Mesenchymal stem cell (in vitro differentiated cells and primary cell): ENCODE measurements around the gene FOXC2.

Source experiments
- DNase-seq: peaks from one replicate; pipeline ENCODE4 v3.0.0-alpha.2; 2013
- H2AFZ ChIP-seq: one replicate; pipeline ENCODE4 v1.6.1; 2013; ENCODE audit warnings: low read depth, mild to moderate bottlenecking, control low read depth, inconsistent platforms, low read length, moderate library complexity
- H2AK5ac ChIP-seq: 2 replicates; pipeline ENCODE4 v1.6.1; 2013; ENCODE audit warnings: low read length, moderate library complexity, mild to moderate bottlenecking, inconsistent platforms; ENCODE audit not compliant: severe bottlenecking
- H2BK120ac ChIP-seq: one replicate; pipeline ENCODE4 v1.6.1; 2013; ENCODE audit warnings: low read depth, mild to moderate bottlenecking, inconsistent platforms, low read length, moderate library complexity
- H2BK12ac ChIP-seq, 2 experiments: one replicate each; pipeline ENCODE4 v1.6.1; 2013; ENCODE audit warnings: inconsistent platforms in 2 of 2, low read length in 2 of 2, mild to moderate bottlenecking in 2 of 2, moderate library complexity in 2 of 2, control low read depth in 1 of 2
- H2BK15ac ChIP-seq: one replicate; pipeline ENCODE4 v1.6.1; 2013; ENCODE audit warnings: mild to moderate bottlenecking, low read depth, inconsistent platforms; ENCODE audit not compliant: poor library complexity, severe bottlenecking
- H2BK5ac ChIP-seq: 2 replicates; pipeline ENCODE4 v1.6.1; 2013; ENCODE audit warnings: low read depth, mild to moderate bottlenecking, low read length, control low read depth, inconsistent platforms; ENCODE audit not compliant: poor library complexity, severe bottlenecking
- H3K14ac ChIP-seq, 2 experiments: one replicate each; pipeline ENCODE4 v1.6.1; 2013; ENCODE audit warnings: inconsistent platforms in 2 of 2, low read length in 2 of 2, control low read depth in 1 of 2, mild to moderate bottlenecking in 1 of 2, moderate library complexity in 1 of 2
- H3K18ac ChIP-seq, 2 experiments: one replicate each; pipeline ENCODE4 v1.6.1; 2013; ENCODE audit warnings: inconsistent platforms in 2 of 2, low read length in 2 of 2, control low read depth in 1 of 2, low read depth in 1 of 2, mild to moderate bottlenecking in 1 of 2
- H3K23ac ChIP-seq, 2 experiments: one replicate each; pipeline ENCODE4 v1.6.1; 2013; ENCODE audit warnings: inconsistent platforms in 2 of 2, low read length in 2 of 2, mild to moderate bottlenecking in 2 of 2, moderate library complexity in 2 of 2, control low read depth in 1 of 2
- H3K27ac ChIP-seq: 2 replicates; pipeline ENCODE4 v1.5.1; 2013; ENCODE audit warnings: mild to moderate bottlenecking, moderate library complexity, low read length, control low read depth, inconsistent platforms; ENCODE audit not compliant: poor library complexity, severe bottlenecking
- H3K27me3 ChIP-seq, 2 experiments: 2 replicates each; pipeline versions ENCODE4 v1.6.1 to v1.7.0; 2013; ENCODE audit warnings: low read length in 2 of 2, mild to moderate bottlenecking in 2 of 2, moderate library complexity in 2 of 2, control low read depth in 1 of 2, inconsistent platforms in 1 of 2; ENCODE audit not compliant: control insufficient read depth in 1 of 2, insufficient read depth in 1 of 2
- H3K36me3 ChIP-seq, 2 experiments: 2 replicates each; pipeline versions ENCODE4 v1.6.1 to v1.7.0; 2013; ENCODE audit warnings: low read length in 2 of 2, control low read depth in 1 of 2, inconsistent platforms in 1 of 2, low read depth in 1 of 2, mild to moderate bottlenecking in 1 of 2; ENCODE audit not compliant: insufficient read depth in 2 of 2, control insufficient read depth in 1 of 2
- H3K4ac ChIP-seq, 2 experiments: one replicate each; pipeline ENCODE4 v1.6.1; 2013; ENCODE audit warnings: inconsistent platforms in 2 of 2, low read length in 2 of 2, mild to moderate bottlenecking in 2 of 2, moderate library complexity in 2 of 2, control low read depth in 1 of 2, low read depth in 1 of 2
- H3K4me1 ChIP-seq: 2 replicates; pipeline ENCODE4 v1.6.1; 2013; ENCODE audit warnings: low read depth, low read length, control low read depth; ENCODE audit not compliant: control insufficient read depth, insufficient read depth
- H3K4me2 ChIP-seq: 2 replicates; pipeline ENCODE4 v1.6.1; 2013; ENCODE audit warnings: low read length, mild to moderate bottlenecking, inconsistent platforms; ENCODE audit not compliant: poor library complexity, severe bottlenecking
- H3K4me3 ChIP-seq, 2 experiments: 2 replicates each; pipeline versions ENCODE4 v1.5.1 to v1.7.0; 2013; ENCODE audit warnings: low read length in 2 of 2, mild to moderate bottlenecking in 2 of 2, control low read depth in 1 of 2, low read depth in 1 of 2; ENCODE audit not compliant: insufficient read depth in 1 of 2
- H3K79me1 ChIP-seq: replicated peaks from 2 replicates; pipeline ENCODE4 v1.6.1; 2013; ENCODE audit warnings: mild to moderate bottlenecking, control low read depth, low read length, inconsistent platforms; ENCODE audit not compliant: poor library complexity, severe bottlenecking
- H3K9ac ChIP-seq: 2 replicates; pipeline ENCODE4 v1.7.0; 2013; ENCODE audit warnings: mild to moderate bottlenecking, low read length, moderate library complexity
- H3K9me3 ChIP-seq: 2 replicates; pipeline ENCODE4 v1.7.0; 2013; ENCODE audit warnings: mild to moderate bottlenecking, low read length; ENCODE audit not compliant: control insufficient read depth
- H4K8ac ChIP-seq: one replicate; pipeline ENCODE4 v1.6.1; 2013; ENCODE audit warnings: inconsistent platforms, mild to moderate bottlenecking, low read length, moderate library complexity
- H4K91ac ChIP-seq: one replicate; pipeline ENCODE4 v1.6.1; 2013; ENCODE audit warnings: mild to moderate bottlenecking, low read length, inconsistent platforms
- WGBS: methylation state at CpG from one replicate; pipeline ENCODE4 v1.1.7; 2013; ENCODE audit warnings: mixed read lengths; 5-methylcytosine and 5-hydroxymethylcytosine counted together

The FOXC2 gene

DNA sequence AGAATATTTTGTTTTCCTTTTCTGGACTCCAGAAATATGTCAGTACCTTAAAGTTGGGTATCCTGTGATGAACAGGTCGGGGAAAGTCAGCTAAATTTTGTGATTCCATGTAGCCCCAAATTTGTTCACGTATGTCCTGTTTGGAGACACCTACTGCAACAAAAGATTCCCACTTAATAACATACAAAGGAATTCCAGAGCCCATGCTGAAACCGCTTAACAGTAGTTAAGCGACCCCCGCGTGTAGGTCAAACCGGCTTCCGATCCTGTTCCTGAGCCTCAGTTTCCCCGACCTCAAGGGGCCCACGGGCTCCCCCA, 12.1 kb upstream of the FOXC2 start:
- WGBS: 12% methylated on average over 10 of the region's 10 CpGs
- Histone ChIP-seq H3K27me3 (peaks cover 0 to 13% of the 10 kb centered on the region in 2 experiments), H4K8ac (peak overlapping the region; percentile 97), H2BK12ac (no peak overlapping the region), H3K4me3 (peak overlapping the region; percentile 88 to 99), H4K91ac (peak overlapping the region; percentile 1), H3K79me1 (peaks cover 35% of the 10 kb centered on the region), H2AK5ac (no peak overlapping the region), H3K9me3 (no peaks in the 10 kb centered on the region), H2BK5ac (no peak overlapping the region), H3K4me1 (peaks cover 13% of the 10 kb centered on the region), H2AFZ (peak overlapping the region; percentile 94), H3K9ac (peak overlapping the region; percentile 99), H2BK120ac (no peak overlapping the region), H2BK15ac (peak overlapping the region; percentile 2), H3K4ac (peak overlapping the region; percentile 10 to 92), H3K36me3 (peaks cover 27 to 30% of the 10 kb centered on the region in 2 experiments), H3K23ac (no peak overlapping the region), H3K14ac (peak overlapping the region in 1 of 2 experiments; percentile 41), H3K27ac (no peak overlapping the region), H3K4me2 (peak overlapping the region; percentile 62), H3K18ac (peak overlapping the region; percentile 78 to 83)
- DNase-seq: no peak

DNA sequence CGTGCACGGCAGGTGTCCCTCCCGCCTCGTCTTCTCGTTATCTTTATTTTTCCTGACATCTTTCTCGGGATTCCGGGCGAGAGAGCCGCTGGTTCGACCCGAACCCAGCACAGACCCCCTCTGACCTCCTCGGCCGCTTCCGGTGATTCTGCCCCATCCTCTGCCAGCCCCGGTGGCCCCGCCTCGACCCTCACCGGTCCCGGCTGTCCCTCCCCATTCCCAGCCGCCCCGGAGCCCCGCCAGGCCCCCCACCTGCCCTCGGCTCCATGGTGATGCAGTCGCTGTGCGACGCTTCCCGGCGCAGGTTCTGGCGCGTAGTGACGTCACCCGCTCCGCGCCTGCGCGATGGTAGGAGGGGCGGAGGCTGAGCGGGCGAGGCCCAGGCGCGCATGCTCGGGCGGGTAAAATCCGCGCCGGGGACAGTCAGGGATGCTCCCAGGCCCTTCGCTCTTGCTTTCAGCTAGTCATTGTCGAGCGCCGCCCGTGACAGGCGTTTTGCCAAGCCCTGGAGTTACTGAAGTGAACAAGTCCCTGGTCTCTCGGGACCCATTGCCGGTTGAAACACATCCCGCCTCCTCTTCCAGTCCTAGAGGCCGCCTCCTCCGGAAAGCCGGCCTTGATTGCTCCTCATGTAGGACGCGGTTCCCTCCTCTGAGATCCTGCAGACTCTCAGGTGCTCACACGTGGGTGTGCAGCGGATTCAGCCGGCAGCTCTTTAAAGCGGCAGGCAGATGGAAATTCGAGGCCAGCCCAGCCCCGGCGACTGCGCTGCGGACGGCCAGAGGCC, 11.5 kb upstream of the FOXC2 start, which contains the start of gene MTHFSD:
Gene MTHFSD (minus strand): TSS at position 319 of the 787 bp plus-strand sequence. CDS start 51 bp downstream, at position 268.
- Histone ChIP-seq H3K4me1 (peaks cover 13% of the 10 kb centered on the region), H3K4me2 (peak within 1 kb of the TSS; percentile 78), H3K9ac (peak within 1 kb of the TSS; percentile 99), H3K23ac (peak within 1 kb of the TSS in 1 of 2 experiments; percentile 47), H4K8ac (peak within 1 kb of the TSS; percentile 97), H4K91ac (peak within 1 kb of the TSS; percentile 67), H2AK5ac (peak within 1 kb of the TSS; percentile 55), H3K14ac (peak within 1 kb of the TSS in 1 of 2 experiments; percentile 41), H2BK12ac (no peak within 1 kb of the TSS), H3K4ac (peak within 1 kb of the TSS; percentile 84 to 92), H3K36me3 (peaks cover 21 to 24% of the 10 kb centered on the region in 2 experiments), H3K79me1 (peaks cover 30% of the 10 kb centered on the region), H2AFZ (peak within 1 kb of the TSS; percentile 94), H3K18ac (peak within 1 kb of the TSS; percentile 78 to 86), H3K9me3 (no peaks in the 10 kb centered on the region), H3K27ac (no peak within 1 kb of the TSS), H2BK5ac (no peak within 1 kb of the TSS), H3K27me3 (peaks cover 0 to 15% of the 10 kb centered on the region in 2 experiments), H3K4me3 (peak within 1 kb of the TSS; percentile 88 to 99), H2BK120ac (no peak within 1 kb of the TSS), H2BK15ac (peak within 1 kb of the TSS; percentile 2)
- DNase-seq: peak; percentile 92
- 6% methylated on average over 65 of the region's 70 CpGs for WGBS

DNA sequence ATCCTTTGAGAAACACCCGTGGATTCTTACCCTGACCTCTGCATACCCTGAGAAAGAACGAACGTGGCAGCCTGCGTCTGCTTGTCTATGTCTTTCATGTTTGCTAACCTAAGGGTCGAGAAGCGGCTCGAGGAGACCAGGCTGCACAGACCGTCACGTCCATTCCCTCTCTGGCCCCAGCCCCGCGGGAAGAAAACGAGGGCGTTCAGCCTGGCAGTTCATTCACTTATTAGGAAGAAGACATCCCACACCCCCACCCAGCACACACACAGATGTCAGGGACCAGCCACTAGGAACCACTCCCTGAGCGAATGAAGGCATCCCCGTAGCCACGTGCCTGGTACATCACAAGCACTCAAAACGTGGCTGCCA, 10.9 kb upstream of the FOXC2 start:
- Histone ChIP-seq H3K79me1 (peaks cover 24% of the 10 kb centered on the region), H3K36me3 (peaks cover 16 to 19% of the 10 kb centered on the region in 2 experiments), H2AFZ (peak overlapping the region; percentile 8), H3K9me3 (no peaks in the 10 kb centered on the region), H4K91ac (peak overlapping the region; percentile 67), H3K9ac (peak overlapping the region; percentile 99), H3K4me2 (peak overlapping the region; percentile 78), H3K27ac (no peak overlapping the region), H3K4me3 (peak overlapping the region; percentile 88 to 99), H4K8ac (peak overlapping the region; percentile 94), H3K23ac (no peak overlapping the region), H3K14ac (no peak overlapping the region), H3K27me3 (peaks cover 0 to 18% of the 10 kb centered on the region in 2 experiments), H2BK12ac (no peak overlapping the region), H3K4ac (peak overlapping the region; percentile 75 to 84), H2AK5ac (peak overlapping the region; percentile 55), H3K4me1 (peaks cover 13% of the 10 kb centered on the region), H3K18ac (peak overlapping the region in 1 of 2 experiments; percentile 78), H2BK120ac (no peak overlapping the region), H2BK5ac (no peak overlapping the region), H2BK15ac (no peak overlapping the region)
- WGBS: 66% methylated on average over 17 of the region's 17 CpGs
- DNase-seq: no peak

DNA sequence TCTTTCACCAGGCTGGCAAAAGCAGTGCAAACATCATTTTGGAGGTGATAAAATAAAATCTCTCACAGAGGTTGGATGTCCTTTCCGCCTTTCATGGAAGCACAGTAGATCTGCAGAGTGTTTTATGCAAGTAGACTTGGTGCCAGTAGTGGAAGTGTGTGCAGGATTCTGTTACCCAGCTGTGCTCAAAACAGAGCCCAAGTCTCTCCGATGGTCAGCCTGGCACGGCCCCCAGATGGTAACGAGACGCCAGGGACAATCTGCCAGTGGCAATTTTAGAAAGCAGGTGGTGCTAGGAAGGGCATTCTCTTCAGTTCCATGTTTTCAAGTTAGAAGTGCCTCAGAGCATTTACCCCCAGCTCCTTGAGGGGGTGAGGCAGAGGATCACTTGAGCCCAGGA, 10.1 kb upstream of the FOXC2 start:
- H3K4me1 ChIP-seq: peaks cover 13% of the 10 kb centered on the region
- no peak overlapping the region for H2BK12ac ChIP-seq
- H3K18ac ChIP-seq: no peak overlapping the region
- peaks cover 10 to 13% of the 10 kb centered on the region in 2 experiments for H3K36me3 ChIP-seq
- H2BK5ac ChIP-seq: no peak overlapping the region
- H2AK5ac ChIP-seq: no peak overlapping the region
- no peak overlapping the region for H3K14ac ChIP-seq
- H3K27me3 ChIP-seq: peaks cover 0 to 26% of the 10 kb centered on the region in 2 experiments
- WGBS: 82% methylated on average over 5 of the region's 5 CpGs
- H4K91ac ChIP-seq: no peak overlapping the region
- no peak overlapping the region for H3K4me3 ChIP-seq
- no peak overlapping the region for H3K4ac ChIP-seq
- H2AFZ ChIP-seq: no peak overlapping the region
- H3K79me1 ChIP-seq: peaks cover 23% of the 10 kb centered on the region
- H3K9ac ChIP-seq: no peak overlapping the region
- H3K23ac ChIP-seq: no peak overlapping the region
- H3K4me2 ChIP-seq: no peak overlapping the region
- no peak overlapping the region for H3K27ac ChIP-seq
- H4K8ac ChIP-seq: no peak overlapping the region
- H3K9me3 ChIP-seq: no peaks in the 10 kb centered on the region
- DNase-seq: no peak
- no peak overlapping the region for H2BK120ac ChIP-seq
- H2BK15ac ChIP-seq: no peak overlapping the region
